GM21528 (cell line): ENCODE data around the gene C4B.

ENCODE experiments used
- ATAC-seq: cut with Tn5 transposase; IDR thresholded peaks from one replicate; pipeline ENCODE4 v1.9.1; 2021; ENCODE audit warnings: mild to moderate bottlenecking, moderate library complexity; ENCODE audit not compliant: unreplicated experiment, low FRiP score

The C4B gene

GRCh38 chr6:32074996-32075532 is 60.5 kb downstream of the C4B start:
- no peak for ATAC-seq

DNA sequence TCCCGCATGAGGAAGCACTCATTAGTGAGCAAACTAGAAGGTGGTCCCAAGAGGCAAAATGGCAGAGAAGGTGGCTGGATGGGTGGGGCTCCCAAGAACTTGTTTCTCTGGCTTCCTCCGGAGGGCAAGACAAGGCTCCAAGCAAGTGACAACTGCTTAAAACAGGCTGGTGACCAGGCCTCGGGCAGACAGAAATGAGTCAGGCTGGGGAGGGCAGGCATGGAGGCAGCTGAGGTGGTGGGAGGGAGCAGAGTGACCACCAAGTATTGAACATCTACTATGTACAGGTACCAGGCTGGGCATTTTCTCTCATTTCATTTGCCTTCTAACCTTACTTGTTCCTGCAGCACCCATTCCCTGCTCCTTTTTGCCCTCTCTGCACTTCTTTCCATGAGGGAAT is 61.2 kb downstream of the C4B start:
- no peak for ATAC-seq

GRCh38 chr6:32076321-32076809 is 61.8 kb downstream of the C4B start:
- no peak for ATAC-seq

DNA sequence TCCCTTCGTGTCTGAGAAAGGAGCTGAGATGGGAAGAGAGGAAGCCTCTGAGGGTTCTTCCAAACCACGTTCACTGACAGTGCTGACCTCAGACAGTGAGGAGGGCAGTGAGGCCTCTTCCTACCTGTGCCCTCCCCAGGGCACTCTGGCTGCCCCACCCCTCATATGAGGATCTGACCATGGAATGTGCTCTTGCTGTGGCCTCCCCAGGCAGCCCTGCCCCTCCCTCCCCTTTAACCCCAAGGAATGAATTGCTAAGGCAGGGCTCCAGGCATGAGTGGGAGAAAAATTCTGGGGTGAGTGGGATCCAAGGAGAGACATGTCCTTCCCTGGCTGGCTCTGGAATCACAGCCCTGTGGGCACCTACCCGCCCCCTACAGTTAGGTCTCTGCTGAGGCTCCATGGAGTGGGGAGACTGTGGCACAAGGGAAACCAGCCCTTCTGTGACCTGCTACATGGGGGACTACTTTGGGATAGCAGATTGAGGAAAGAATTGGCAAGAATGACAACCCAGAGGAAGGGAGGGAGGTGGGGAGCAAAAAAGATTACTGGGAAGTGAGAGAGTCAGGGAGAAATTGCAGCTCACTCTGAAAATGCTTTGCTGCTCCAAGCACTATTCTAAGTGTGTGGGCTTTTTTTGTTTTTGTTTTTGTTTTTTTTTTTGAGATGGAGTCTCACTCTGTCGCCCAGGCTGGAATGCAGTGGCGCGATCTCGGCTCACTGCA is 65.1 kb downstream of the C4B start:
- no peak for ATAC-seq

- no peak for ATAC-seq
These were observed 66.8 kb downstream of the C4B start for GRCh38 chr6:32081168-32081990.

- no peak for ATAC-seq
These were observed 67.9 kb downstream of the C4B start for GRCh38 chr6:32082478-32082877.

DNA sequence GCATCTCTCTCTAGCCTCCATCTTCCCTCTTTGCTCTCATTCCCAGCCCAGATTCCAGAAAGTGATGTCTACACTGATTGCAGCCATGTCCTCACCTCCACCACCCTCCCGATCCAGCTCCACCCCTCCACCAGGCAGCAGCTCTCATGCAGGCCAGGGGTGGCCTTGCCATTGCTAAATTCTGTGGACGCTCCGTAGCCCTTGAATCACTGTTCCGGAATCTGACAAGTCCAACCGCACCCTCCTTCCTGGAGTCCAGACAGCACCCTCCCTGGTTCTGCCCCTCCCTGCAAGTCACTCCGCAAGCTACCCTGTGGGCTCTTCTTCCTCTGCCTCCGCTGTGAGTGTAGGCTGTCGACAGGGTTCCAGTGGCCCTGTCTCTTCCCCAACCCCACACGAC is 68.3 kb downstream of the C4B start:
- no peak for ATAC-seq

DNA sequence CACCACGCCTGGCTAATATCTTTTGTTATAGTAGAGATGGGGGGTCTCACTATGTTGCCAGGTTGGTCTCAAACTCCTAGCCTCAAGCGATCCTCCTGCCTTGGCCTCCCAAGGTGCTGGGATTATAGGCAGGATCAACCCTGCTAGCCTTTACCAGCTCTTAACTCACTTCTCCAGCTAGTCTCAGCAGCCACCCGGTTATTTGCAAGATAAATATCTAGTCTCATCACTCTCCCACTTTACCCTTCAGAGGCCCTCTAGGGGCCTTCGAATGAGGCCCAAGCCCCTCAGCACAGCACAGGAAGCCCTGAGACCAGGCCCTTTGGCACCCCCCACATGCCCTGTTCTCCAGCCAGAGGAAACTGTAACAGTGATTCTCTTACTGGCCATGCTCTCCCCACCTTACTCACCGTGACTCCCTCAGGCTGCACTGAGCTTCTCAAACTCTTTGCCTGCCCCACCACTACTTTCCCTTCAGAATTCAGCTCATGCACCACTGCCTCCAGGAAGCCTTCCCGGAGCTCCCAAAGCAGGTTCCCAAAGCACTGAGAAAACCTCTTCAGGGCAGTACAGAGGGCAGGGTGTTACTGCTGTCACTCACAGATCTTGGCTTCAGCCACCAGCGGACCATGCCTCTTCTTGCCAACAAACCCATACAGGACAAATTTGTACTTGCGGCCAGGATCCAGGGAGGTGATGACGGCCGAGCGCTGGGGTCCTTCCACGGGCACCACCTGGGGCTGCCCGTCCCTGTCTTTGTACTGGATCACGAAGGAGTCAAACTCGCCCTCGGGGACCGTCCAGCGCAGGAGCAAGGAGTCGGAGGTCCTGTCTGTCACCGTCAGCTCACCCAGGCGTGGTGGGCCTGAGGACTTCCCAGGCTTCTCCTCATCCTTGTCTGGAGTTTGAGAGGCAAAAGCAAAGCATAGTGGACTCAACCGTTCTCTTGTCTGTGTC is 69.5 kb downstream of the C4B start:
- ATAC-seq = no peak

- ATAC-seq = no peak
These were observed 70.2 kb downstream of the C4B start for GRCh38 chr6:32084780-32085179.
